PC-9 (cell line): ENCODE data around the gene ATP10A. TPM values are rescaled to one million over a fixed set of nuclear protein-coding genes. Genes with fewer than 3 reads are reported as not detected.

ENCODE experiments used
- BruUV-seq: library from RNA; stranded (reverse); fragments of 400-500 nt; replicated peaks from 2 replicates; lab custom pipeline; 2021; lab: Mats Ljungman, UMichigan
- CTCF ChIA-PET: fragments of 300-600 bp; sonication (Branson Sonifier 250); formaldehyde crosslinking; loops from one replicate; lab custom pipeline; 2022; ENCODE audit warnings: antibody characterized with exemption; lab: Charles Lee
- POLR2A ChIA-PET: fragments of 300-600 bp; sonication (Branson Sonifier 250); formaldehyde crosslinking; loops from one replicate; lab custom pipeline; 2022; ENCODE audit warnings: antibody characterized with exemption; ENCODE audit not compliant: unreplicated experiment; lab: Charles Lee
- DNase-seq, 2 experiments: peaks; one replicate each; pipeline versions ENCODE4 v3.0.0 to v3.0.0-alpha.2; 2015 to 2022; ENCODE audit warnings: mixed read lengths in 1 of 2
- H2AFZ ChIP-seq: fragments of 200-600 bp; sonication (generic); 2 replicates; pipeline ENCODE4 v1.8.1; 2017; ENCODE audit warnings: antibody characterized with exemption
- H3F3A ChIP-seq: fragments of 200-600 bp; sonication (generic); 2 replicates; pipeline ENCODE4 v1.8.1; 2017; ENCODE audit warnings: antibody characterized with exemption, mild to moderate bottlenecking, low read depth; ENCODE audit not compliant: insufficient read depth
- H3K27ac ChIP-seq: fragments of 200-600 bp; sonication (generic); 2 replicates; pipeline ENCODE4 v1.6.1; 2016; ENCODE audit warnings: mixed run types
- H3K27me3 ChIP-seq: fragments of 200-600 bp; sonication (generic); 2 replicates; pipeline ENCODE4 v1.6.1; 2016; ENCODE audit warnings: low read depth, mixed run types; ENCODE audit not compliant: insufficient read depth
- H3K36me3 ChIP-seq: fragments of 200-600 bp; sonication (generic); 2 replicates; pipeline ENCODE4 v1.6.1; 2016; ENCODE audit warnings: low read depth, mixed run types
- H3K4me1 ChIP-seq: fragments of 200-600 bp; sonication (generic); replicated peaks from 2 replicates; pipeline ENCODE4 v1.6.1; 2016; ENCODE audit warnings: mixed run types; ENCODE audit not compliant: insufficient read depth
- H3K4me2 ChIP-seq: fragments of 200-600 bp; sonication (generic); 2 replicates; pipeline ENCODE4 v1.6.1; 2017; ENCODE audit warnings: mixed run types
- H3K4me3 ChIP-seq: fragments of 200-600 bp; sonication (generic); 2 replicates; pipeline ENCODE4 v1.6.1; 2016; ENCODE audit warnings: mixed run types
- H3K79me2 ChIP-seq: fragments of 200-600 bp; sonication (generic); 2 replicates; pipeline ENCODE4 v1.6.1; 2017; ENCODE audit warnings: low read depth, mixed run types
- H3K9me2 ChIP-seq: fragments of 200-600 bp; sonication (generic); 2 replicates; pipeline ENCODE4 v1.8.1; 2017; ENCODE audit warnings: mild to moderate bottlenecking; ENCODE audit not compliant: insufficient read depth
- H3K9me3 ChIP-seq: fragments of 200-600 bp; sonication (generic); 2 replicates; pipeline ENCODE4 v1.8.1; 2016; ENCODE audit warnings: low read depth; ENCODE audit not compliant: insufficient read depth
- H4K20me1 ChIP-seq: fragments of 200-600 bp; sonication (generic); 2 replicates; pipeline ENCODE4 v1.8.1; 2017; ENCODE audit not compliant: insufficient read depth
- EZH2 ChIP-seq: fragments of 200-600 bp; sonication (generic); IDR thresholded peaks from 2 replicates; pipeline ENCODE4 v1.8.0; 2017; ENCODE audit warnings: antibody characterized with exemption, low read depth
- intact Hi-C: fragments of 100-400 bp; cut with micrococcal nuclease; formaldehyde crosslinking; loops from one replicate; pipeline ENCODE4 v1.10.0; 2022; ENCODE audit not compliant: unreplicated experiment
- total RNA-seq: library from RNA; stranded (reverse); gene quantifications from 2 replicates; pipeline ENCODE4 v1.2.3, GENCODE V29; 2021
- TF ChIP-seq, protein P1 (sequence below): fragments of 200-600 bp; sonication (generic); conservative IDR thresholded peaks from 2 replicates; pipeline ENCODE4 v1.6.1; 2017; ENCODE audit warnings: mixed run types, antibody characterized with exemption, mild to moderate bottlenecking, moderate library complexity

The ATP10A gene
- total RNA-seq, 1 experiment from 2014 or later: not detected

- BruUV-seq: no TSS peak
- TF ChIP-seq, protein P1, sequence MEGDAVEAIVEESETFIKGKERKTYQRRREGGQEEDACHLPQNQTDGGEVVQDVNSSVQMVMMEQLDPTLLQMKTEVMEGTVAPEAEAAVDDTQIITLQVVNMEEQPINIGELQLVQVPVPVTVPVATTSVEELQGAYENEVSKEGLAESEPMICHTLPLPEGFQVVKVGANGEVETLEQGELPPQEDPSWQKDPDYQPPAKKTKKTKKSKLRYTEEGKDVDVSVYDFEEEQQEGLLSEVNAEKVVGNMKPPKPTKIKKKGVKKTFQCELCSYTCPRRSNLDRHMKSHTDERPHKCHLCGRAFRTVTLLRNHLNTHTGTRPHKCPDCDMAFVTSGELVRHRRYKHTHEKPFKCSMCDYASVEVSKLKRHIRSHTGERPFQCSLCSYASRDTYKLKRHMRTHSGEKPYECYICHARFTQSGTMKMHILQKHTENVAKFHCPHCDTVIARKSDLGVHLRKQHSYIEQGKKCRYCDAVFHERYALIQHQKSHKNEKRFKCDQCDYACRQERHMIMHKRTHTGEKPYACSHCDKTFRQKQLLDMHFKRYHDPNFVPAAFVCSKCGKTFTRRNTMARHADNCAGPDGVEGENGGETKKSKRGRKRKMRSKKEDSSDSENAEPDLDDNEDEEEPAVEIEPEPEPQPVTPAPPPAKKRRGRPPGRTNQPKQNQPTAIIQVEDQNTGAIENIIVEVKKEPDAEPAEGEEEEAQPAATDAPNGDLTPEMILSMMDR: no peak
- TF ChIP-seq EZH2: no peak
- no peak overlapping the region for H3K4me2 ChIP-seq
Observed at GRCh38 chr15:25717457-25718168, 145.5 kb downstream of the ATP10A start.

GRCh38 chr15:25717127-25717456 is 146.0 kb downstream of the ATP10A start:
- Histone ChIP-seq H3K27me3 (peaks cover 44% of the 10 kb centered on the region; the same call in 1 of the 2 replicates), H2AFZ (no peak overlapping the region), H3K4me2 (no peak overlapping the region), H3K9me3 (no peaks in the 10 kb centered on the region), H3K36me3 (no peaks in the 10 kb centered on the region), H3K9me2 (no peaks in the 10 kb centered on the region), H3K4me3 (no peak overlapping the region), H3F3A (no peaks in the 10 kb centered on the region), H3K4me1 (no peaks in the 10 kb centered on the region), H3K79me2 (no peaks in the 10 kb centered on the region), H4K20me1 (no peaks in the 10 kb centered on the region), H3K27ac (no peak overlapping the region)
- intact Hi-C loops: no loop called here
- ChIA-PET POLR2A (no interaction called here), CTCF (no interaction called here)
- DNase-seq: no peak
- no peak for TF ChIP-seq EZH2
- TF ChIP-seq, protein P1: no peak
- BruUV-seq: no TSS peak

More at GRCh38 chr15:25717457-25718168, 145.5 kb downstream of the ATP10A start:
- ChIA-PET POLR2A (no interaction called here), CTCF (no interaction called here)
- Histone ChIP-seq H4K20me1 (no peaks in the 10 kb centered on the region), H3K9me3 (no peaks in the 10 kb centered on the region), H3K27ac (no peak overlapping the region), H3F3A (no peaks in the 10 kb centered on the region), H3K9me2 (no peaks in the 10 kb centered on the region), H2AFZ (no peak overlapping the region), H3K4me1 (no peaks in the 10 kb centered on the region), H3K79me2 (no peaks in the 10 kb centered on the region), H3K4me3 (no peak overlapping the region), H3K27me3 (peaks cover 42% of the 10 kb centered on the region; the same call in 1 of the 2 replicates), H3K36me3 (no peaks in the 10 kb centered on the region)
- intact Hi-C loops: no loop called here
- no peak for DNase-seq

- ChIA-PET POLR2A (no interaction called here), CTCF (no interaction called here)
- H3F3A ChIP-seq: no peaks in the 10 kb centered on the region
- no peaks in the 10 kb centered on the region for H3K9me3 ChIP-seq
- H4K20me1 ChIP-seq: no peaks in the 10 kb centered on the region
- no peaks in the 10 kb centered on the region for H3K79me2 ChIP-seq
- H3K4me3 ChIP-seq: no peak overlapping the region
- no peaks in the 10 kb centered on the region for H3K36me3 ChIP-seq
- no peaks in the 10 kb centered on the region for H3K9me2 ChIP-seq
- H3K27me3 ChIP-seq: peaks cover 39% of the 10 kb centered on the region; the same call in 1 of the 2 replicates
- no peak overlapping the region for H3K27ac ChIP-seq
- H3K4me1 ChIP-seq: no peaks in the 10 kb centered on the region
- no peak overlapping the region for H2AFZ ChIP-seq
- TF ChIP-seq EZH2: no peak
- TF ChIP-seq, protein P1: no peak
- BruUV-seq: no TSS peak
- intact Hi-C loops: no loop called here
- H3K4me2 ChIP-seq: no peak overlapping the region
- no peak for DNase-seq
Observed at GRCh38 chr15:25716414-25717126, 146.6 kb downstream of the ATP10A start.
